Thyroid gland (tissue), 4 donors: ENCODE measurements around the gene HSPA12A.

ENCODE experiments used
- POLR2A ChIP-seq, 2 donors: fragments of 450-650 bp; IDR thresholded peaks; one replicate each; pipeline ENCODE4 v1.6.1; 2017; ENCODE audit warnings: antibody characterized with exemption in 2 of 2, mild to moderate bottlenecking in 2 of 2, moderate library complexity in 1 of 2
- TF ChIP-seq, protein P1 (sequence below), 6 experiments: fragments of 200-600 bp in 3 of 6; fragments of 450-650 bp in 3 of 6; sonication (generic) in 3 of 6; IDR thresholded peaks; one replicate each; pipeline ENCODE4 v1.5.1; 2016 to 2019; ENCODE audit warnings: antibody characterized with exemption in 6 of 6, mild to moderate bottlenecking in 2 of 6, inconsistent platforms in 1 of 6, moderate library complexity in 1 of 6

DNA sequence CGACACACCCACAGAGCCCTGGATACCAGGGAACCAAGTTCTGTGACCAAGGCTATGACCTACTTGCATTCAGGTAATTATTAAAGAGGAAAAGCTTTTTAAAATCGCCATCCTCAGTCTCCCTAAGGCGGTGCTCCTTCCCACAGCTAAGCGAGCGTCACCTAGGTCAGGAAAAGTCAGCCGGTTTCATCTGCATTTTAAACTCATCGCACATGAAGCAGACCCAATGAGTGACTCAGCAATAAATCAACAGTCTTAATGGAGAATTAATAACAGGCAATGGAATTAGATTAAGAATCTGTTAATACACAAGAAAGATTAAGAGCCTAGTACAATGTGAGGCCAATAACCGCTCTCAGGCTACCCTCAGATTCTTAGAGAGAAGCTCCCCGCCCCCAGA is 59.2 kb downstream of the HSPA12A start:
- TF ChIP-seq, protein P1, sequence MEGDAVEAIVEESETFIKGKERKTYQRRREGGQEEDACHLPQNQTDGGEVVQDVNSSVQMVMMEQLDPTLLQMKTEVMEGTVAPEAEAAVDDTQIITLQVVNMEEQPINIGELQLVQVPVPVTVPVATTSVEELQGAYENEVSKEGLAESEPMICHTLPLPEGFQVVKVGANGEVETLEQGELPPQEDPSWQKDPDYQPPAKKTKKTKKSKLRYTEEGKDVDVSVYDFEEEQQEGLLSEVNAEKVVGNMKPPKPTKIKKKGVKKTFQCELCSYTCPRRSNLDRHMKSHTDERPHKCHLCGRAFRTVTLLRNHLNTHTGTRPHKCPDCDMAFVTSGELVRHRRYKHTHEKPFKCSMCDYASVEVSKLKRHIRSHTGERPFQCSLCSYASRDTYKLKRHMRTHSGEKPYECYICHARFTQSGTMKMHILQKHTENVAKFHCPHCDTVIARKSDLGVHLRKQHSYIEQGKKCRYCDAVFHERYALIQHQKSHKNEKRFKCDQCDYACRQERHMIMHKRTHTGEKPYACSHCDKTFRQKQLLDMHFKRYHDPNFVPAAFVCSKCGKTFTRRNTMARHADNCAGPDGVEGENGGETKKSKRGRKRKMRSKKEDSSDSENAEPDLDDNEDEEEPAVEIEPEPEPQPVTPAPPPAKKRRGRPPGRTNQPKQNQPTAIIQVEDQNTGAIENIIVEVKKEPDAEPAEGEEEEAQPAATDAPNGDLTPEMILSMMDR (IDR thresholded peaks at IDR 0.05): no peak
- TF ChIP-seq POLR2A (IDR thresholded peaks at IDR 0.05): no peak
